Liver (tissue), 9 donors: ENCODE results near the gene SNTN. TPM values are rescaled to one million over a fixed set of nuclear protein-coding genes. Genes with fewer than 3 reads are reported as not detected.

Experiments
- DNase-seq: peaks from one replicate; pipeline ENCODE4 v3.0.0-alpha.2; 2017; ENCODE audit warnings: low spot score
- H3K27ac ChIP-seq, 2 donors: one replicate each; pipeline ENCODE4 v1.7.0; 2013; ENCODE audit warnings: inconsistent platforms in 2 of 2, low read length in 2 of 2, control low read depth in 1 of 2, low read depth in 1 of 2, mild to moderate bottlenecking in 1 of 2
- H3K27me3 ChIP-seq, 4 donors: one replicate each; pipeline versions ENCODE4 v1.6.1 to v1.7.0; 2013; ENCODE audit warnings: low read length in 3 of 4, inconsistent platforms in 1 of 4, mild to moderate bottlenecking in 1 of 4, moderate library complexity in 1 of 4; ENCODE audit not compliant: control insufficient read depth in 4 of 4, insufficient read depth in 4 of 4
- H3K36me3 ChIP-seq, 4 donors: one replicate each; pipeline versions ENCODE4 v1.6.1 to v1.7.0; 2013; ENCODE audit warnings: low read length in 3 of 4, mild to moderate bottlenecking in 3 of 4, low read depth in 1 of 4, moderate library complexity in 1 of 4; ENCODE audit not compliant: control insufficient read depth in 4 of 4, insufficient read depth in 3 of 4
- H3K4me1 ChIP-seq, 4 donors: one replicate each; pipeline versions ENCODE4 v1.6.1 to v1.7.0; 2013; ENCODE audit warnings: low read length in 3 of 4, mild to moderate bottlenecking in 3 of 4, moderate library complexity in 1 of 4; ENCODE audit not compliant: control insufficient read depth in 4 of 4, insufficient read depth in 4 of 4
- H3K4me3 ChIP-seq, 3 donors: one replicate each; pipeline versions ENCODE4 v1.6.1 to v1.7.0; 2013; ENCODE audit warnings: low read length in 3 of 3, control low read depth in 1 of 3, low read depth in 1 of 3, mild to moderate bottlenecking in 1 of 3
- H3K9ac ChIP-seq, 2 donors: one replicate each; pipeline ENCODE4 v1.7.0; 2013; ENCODE audit warnings: low read length in 2 of 2, mild to moderate bottlenecking in 2 of 2, moderate library complexity in 2 of 2, control low read depth in 1 of 2, low read depth in 1 of 2
- H3K9me3 ChIP-seq, 4 donors: one replicate each; pipeline versions ENCODE4 v1.6.1 to v1.7.0; 2013; ENCODE audit warnings: low read length in 3 of 4; ENCODE audit not compliant: control insufficient read depth in 4 of 4
- ATF3 ChIP-seq: IDR thresholded peaks from 2 replicates; pipeline ENCODE4 v1.6.1; 2016; ENCODE audit warnings: antibody characterized with exemption
- CTCF ChIP-seq: fragments of 150-350 bp; IDR thresholded peaks from 2 replicates; pipeline ENCODE4 v1.5.1; 2017; ENCODE audit warnings: improper control_type of control experiment, low read depth, low read length; ENCODE audit not compliant: missing input control
- EGR1 ChIP-seq, 2 donors: IDR thresholded peaks; 2 replicates each; pipeline ENCODE4 v1.6.1; 2016 to 2018; ENCODE audit warnings: antibody characterized with exemption in 2 of 2, low read depth in 2 of 2
- FOXA1 ChIP-seq: IDR thresholded peaks from 2 replicates; pipeline ENCODE4 v1.6.1; 2016; ENCODE audit warnings: antibody characterized with exemption
- FOXA2 ChIP-seq: IDR thresholded peaks from 2 replicates; pipeline ENCODE4 v1.6.1; 2016; ENCODE audit warnings: antibody characterized with exemption
- GABPA ChIP-seq, 2 donors: IDR thresholded peaks in 1 of 2; conservative IDR thresholded peaks in 1 of 2; 2 replicates each; pipeline ENCODE4 v1.6.1; 2016; ENCODE audit warnings: antibody characterized with exemption in 2 of 2, mild to moderate bottlenecking in 1 of 2, moderate library complexity in 1 of 2
- HNF4A ChIP-seq, 2 donors: conservative IDR thresholded peaks; 2 replicates each; pipeline ENCODE4 v1.6.1; 2016; ENCODE audit warnings: antibody characterized with exemption in 2 of 2, mild to moderate bottlenecking in 2 of 2
- HNF4G ChIP-seq: IDR thresholded peaks from 2 replicates; pipeline ENCODE4 v1.6.1; 2016; ENCODE audit warnings: antibody characterized with exemption
- JUND ChIP-seq, 2 donors: IDR thresholded peaks; 2 replicates each; pipeline ENCODE4 v1.6.1; 2016; ENCODE audit warnings: antibody characterized with exemption in 2 of 2
- MAX ChIP-seq: IDR thresholded peaks from 2 replicates; pipeline ENCODE4 v1.6.1; 2016; ENCODE audit warnings: antibody characterized with exemption
- NR2F2 ChIP-seq: IDR thresholded peaks from 2 replicates; pipeline ENCODE4 v1.6.1; 2016; ENCODE audit warnings: antibody characterized with exemption
- RAD21 ChIP-seq, 2 donors: IDR thresholded peaks; 2 replicates each; pipeline ENCODE4 v1.6.1; 2016; ENCODE audit warnings: antibody characterized with exemption in 2 of 2, mild to moderate bottlenecking in 2 of 2
- REST ChIP-seq: IDR thresholded peaks from 2 replicates; pipeline ENCODE4 v1.6.1; 2016; ENCODE audit warnings: antibody characterized with exemption, mild to moderate bottlenecking
- RXRA ChIP-seq, 2 donors: IDR thresholded peaks; 2 replicates each; pipeline ENCODE4 v1.6.1; 2017 to 2018; ENCODE audit warnings: antibody characterized with exemption in 2 of 2, mild to moderate bottlenecking in 1 of 2
- SP1 ChIP-seq: IDR thresholded peaks from 2 replicates; pipeline ENCODE4 v1.6.1; 2018; ENCODE audit warnings: antibody characterized with exemption, mild to moderate bottlenecking
- TAF1 ChIP-seq: conservative IDR thresholded peaks from 2 replicates; pipeline ENCODE4 v1.6.1; 2016; ENCODE audit warnings: antibody characterized with exemption, mild to moderate bottlenecking
- YY1 ChIP-seq: IDR thresholded peaks from 2 replicates; pipeline ENCODE4 v1.6.1; 2016; ENCODE audit warnings: antibody characterized with exemption, mild to moderate bottlenecking
- ZBTB33 ChIP-seq: IDR thresholded peaks from 2 replicates; pipeline ENCODE4 v1.6.1; 2016; ENCODE audit warnings: antibody characterized with exemption
- WGBS: extraction: QIAGEN DNeasy Blood & Tissue Kit; methylation state at CpG from one replicate; pipeline ENCODE4 v1.1.7; 2013; 5-methylcytosine and 5-hydroxymethylcytosine counted together
- polyA plus RNA-seq, 2 donors: library from polyadenylated mRNA; stranded (reverse) in 1 of 2; unstranded in 1 of 2; fragments of 200-250 nt in 1 of 2; fragments of >200 nt in 1 of 2; fragmentation: Nextera tagmentation in 1 of 2; extraction: Ambion mirVana in 1 of 2; gene quantifications; one replicate each; pipeline versions ENCODE4 v1.2.1 to v1.2.3, GENCODE V29; 2013 to 2015
- total RNA-seq, 2 donors: library from RNA; depleted of rRNA; stranded (reverse); fragments of >200 nt; gene quantifications; one replicate each; pipeline ENCODE4 v1.2.3, GENCODE V29; 2014
- donor health status: healthy.
- donor health status: healthy.
- donor health status: healthy.
- donor health status: healthy.
- donor health status: healthy.

The SNTN gene
- total and polyA plus RNA-seq, 4 donors = not detected

GRCh38 chr3:63693351-63693750, 40.9 kb downstream of the SNTN start:
- no peak for DNase-seq
- Histone ChIP-seq H3K27me3 (no peaks in the 10 kb centered on the region), H3K4me1 (no peaks in the 10 kb centered on the region), H3K4me3 (no peak overlapping the region), H3K36me3 (no peaks in the 10 kb centered on the region), H3K9me3 (no peaks in the 10 kb centered on the region), H3K27ac (no peak overlapping the region), H3K9ac (no peak overlapping the region)
- TF ChIP-seq HNF4G (no peak), NR2F2 (no peak), CTCF (no peak), JUND (IDR thresholded peaks at IDR 0.05) (no peak), ZBTB33 (no peak), FOXA2 (no peak), ATF3 (no peak), SP1 (no peak), HNF4A (conservative IDR thresholded peaks at IDR 0.05) (no peak), YY1 (no peak), EGR1 (IDR thresholded peaks at IDR 0.05; ENCODE audit: low read depth in 2 of 2) (no peak), RXRA (IDR thresholded peaks at IDR 0.05) (no peak), FOXA1 (no peak), RAD21 (IDR thresholded peaks at IDR 0.05) (no peak), MAX (no peak), TAF1 (no peak), REST (no peak)

- H3K36me3 ChIP-seq = no peaks in the 10 kb centered on the region
- no peak overlapping the region for H3K27ac ChIP-seq
- no peak overlapping the region for H3K4me3 ChIP-seq
- H3K9ac ChIP-seq = no peak overlapping the region
- 84% methylated on average over 4 of the region's 4 CpGs for WGBS
- H3K27me3 ChIP-seq = no peaks in the 10 kb centered on the region
- no peak for DNase-seq
- no peaks in the 10 kb centered on the region for H3K9me3 ChIP-seq
- no peaks in the 10 kb centered on the region for H3K4me1 ChIP-seq
- TF ChIP-seq ZBTB33 (no peak), HNF4G (no peak), GABPA (IDR thresholded peaks at IDR 0.05 in 1 of 2, conservative IDR thresholded peaks at IDR 0.05 in 1 of 2) (no peak), YY1 (no peak), TAF1 (no peak), MAX (no peak), CTCF (no peak)
Observed at GRCh38 chr3:63705092-63705645, 52.7 kb downstream of the SNTN start.
